Measurements from ENCODE around the gene NOS1AP.

The NOS1AP gene

DNA sequence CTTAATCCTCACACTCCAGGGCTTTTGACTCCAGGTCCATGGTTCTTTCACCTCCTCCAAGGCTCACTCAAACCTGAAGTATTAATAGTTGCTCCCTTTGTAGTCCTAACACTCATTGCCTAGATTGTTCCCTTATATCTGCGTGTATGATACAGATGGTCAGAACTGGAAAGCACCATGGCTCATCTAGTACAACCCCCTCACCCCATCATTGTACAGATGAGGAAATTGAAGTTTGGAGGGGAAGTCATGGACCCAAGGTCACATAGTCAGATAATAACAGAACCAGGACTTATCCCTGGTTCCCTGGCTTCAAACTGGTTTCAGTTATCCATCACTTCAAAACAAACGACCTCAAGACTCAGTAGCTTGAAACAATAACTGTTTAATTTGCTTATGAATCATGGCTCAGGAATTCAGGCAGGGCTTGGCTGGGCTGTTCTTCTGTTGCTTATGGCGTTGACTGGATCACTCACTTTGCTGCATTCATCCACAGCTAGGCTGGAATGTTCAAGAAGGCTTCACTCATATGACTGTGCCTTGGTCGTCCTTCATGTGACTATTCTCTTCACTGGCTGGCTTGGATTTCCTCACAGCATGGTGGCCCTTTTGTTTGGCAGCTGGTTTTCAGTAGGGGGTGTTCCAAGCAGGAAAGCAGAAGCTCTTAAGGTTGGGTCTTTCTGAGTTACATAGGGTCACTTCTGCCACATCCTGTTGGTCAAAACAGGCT, 5.0 kb downstream of the NOS1AP start:
- H3K36me3 ChIP-seq, result no peaks in the 10 kb centered on the region
- DNase-seq, result no peak
- peaks cover 0 to 30% (median 17%) of the 10 kb centered on the region in 4 donors for H3K4me1 ChIP-seq
- H3K27ac ChIP-seq, result no peak overlapping the region
- H3K9me3 ChIP-seq, result peaks cover 0 to 6% (median 0%) of the 10 kb centered on the region in 3 donors
- H3K4me3 ChIP-seq, result no peak overlapping the region
- intact Hi-C loops (cut with DNase I; ENCODE audit: low total_unique reads), result loop anchor here (10.0 kb wide), 1 partner anchor 140 kb away; no protein-coding TSS in a partner anchor
- TF ChIP-seq, protein P1, sequence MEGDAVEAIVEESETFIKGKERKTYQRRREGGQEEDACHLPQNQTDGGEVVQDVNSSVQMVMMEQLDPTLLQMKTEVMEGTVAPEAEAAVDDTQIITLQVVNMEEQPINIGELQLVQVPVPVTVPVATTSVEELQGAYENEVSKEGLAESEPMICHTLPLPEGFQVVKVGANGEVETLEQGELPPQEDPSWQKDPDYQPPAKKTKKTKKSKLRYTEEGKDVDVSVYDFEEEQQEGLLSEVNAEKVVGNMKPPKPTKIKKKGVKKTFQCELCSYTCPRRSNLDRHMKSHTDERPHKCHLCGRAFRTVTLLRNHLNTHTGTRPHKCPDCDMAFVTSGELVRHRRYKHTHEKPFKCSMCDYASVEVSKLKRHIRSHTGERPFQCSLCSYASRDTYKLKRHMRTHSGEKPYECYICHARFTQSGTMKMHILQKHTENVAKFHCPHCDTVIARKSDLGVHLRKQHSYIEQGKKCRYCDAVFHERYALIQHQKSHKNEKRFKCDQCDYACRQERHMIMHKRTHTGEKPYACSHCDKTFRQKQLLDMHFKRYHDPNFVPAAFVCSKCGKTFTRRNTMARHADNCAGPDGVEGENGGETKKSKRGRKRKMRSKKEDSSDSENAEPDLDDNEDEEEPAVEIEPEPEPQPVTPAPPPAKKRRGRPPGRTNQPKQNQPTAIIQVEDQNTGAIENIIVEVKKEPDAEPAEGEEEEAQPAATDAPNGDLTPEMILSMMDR (IDR thresholded peaks at IDR 0.05), result no peak
- H3K27me3 ChIP-seq, result peaks cover 0 to 11% of the 10 kb centered on the region in 2 donors

DNA sequence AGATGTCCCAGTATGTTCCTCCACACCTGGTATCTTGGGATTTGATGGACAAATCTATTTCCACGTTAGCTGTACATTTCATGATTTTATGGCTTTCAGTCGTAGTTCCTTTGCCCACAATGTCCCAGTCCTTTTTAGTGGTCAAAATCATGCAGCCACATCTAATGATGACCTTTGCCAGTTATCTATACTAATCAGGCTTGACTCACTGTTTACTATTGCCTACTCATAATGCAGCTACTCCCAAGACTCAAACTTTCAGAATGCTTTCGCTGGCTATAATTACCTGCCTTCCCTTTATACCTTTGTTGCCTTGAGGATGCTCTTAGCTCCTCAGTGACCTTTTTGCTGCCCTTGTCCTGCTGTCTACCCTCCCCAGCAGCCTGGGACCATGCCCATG, 6.4 kb downstream of the NOS1AP start:
- H3K27ac ChIP-seq, result no peak overlapping the region
- no peak for DNase-seq
- no peak overlapping the region for H3K4me3 ChIP-seq
- peaks cover 0 to 21% (median 10%) of the 10 kb centered on the region in 4 donors for H3K4me1 ChIP-seq
- peaks cover 0 to 6% (median 0%) of the 10 kb centered on the region in 3 donors for H3K9me3 ChIP-seq
- H3K27me3 ChIP-seq, result peaks cover 0 to 4% of the 10 kb centered on the region in 2 donors
- no peaks in the 10 kb centered on the region for H3K36me3 ChIP-seq
- TF ChIP-seq, protein P1 (IDR thresholded peaks at IDR 0.05), result no peak
- intact Hi-C loops (cut with DNase I; ENCODE audit: low total_unique reads), result loop anchor here (10.0 kb wide), 1 partner anchor 139 kb away; no protein-coding TSS in a partner anchor

- Histone ChIP-seq H3K27me3 (peaks cover 0 to 4% of the 10 kb centered on the region in 2 donors), H3K4me1 (peaks cover 0 to 17% (median 7%) of the 10 kb centered on the region in 4 donors), H3K9me3 (peaks cover 0 to 6% (median 0%) of the 10 kb centered on the region in 3 donors), H3K4me3 (no peak overlapping the region), H3K36me3 (no peaks in the 10 kb centered on the region), H3K27ac (no peak overlapping the region)
- TF ChIP-seq, protein P1 (IDR thresholded peaks at IDR 0.05), result no peak
- DNase-seq, result no peak
- intact Hi-C loops (cut with DNase I; ENCODE audit: low total_unique reads), result loop anchor here (10.0 kb wide), 1 partner anchor 137 kb away; no protein-coding TSS in a partner anchor
Measured at GRCh38 chr1:162077648-162078299, 8.3 kb downstream of the NOS1AP start.

DNA sequence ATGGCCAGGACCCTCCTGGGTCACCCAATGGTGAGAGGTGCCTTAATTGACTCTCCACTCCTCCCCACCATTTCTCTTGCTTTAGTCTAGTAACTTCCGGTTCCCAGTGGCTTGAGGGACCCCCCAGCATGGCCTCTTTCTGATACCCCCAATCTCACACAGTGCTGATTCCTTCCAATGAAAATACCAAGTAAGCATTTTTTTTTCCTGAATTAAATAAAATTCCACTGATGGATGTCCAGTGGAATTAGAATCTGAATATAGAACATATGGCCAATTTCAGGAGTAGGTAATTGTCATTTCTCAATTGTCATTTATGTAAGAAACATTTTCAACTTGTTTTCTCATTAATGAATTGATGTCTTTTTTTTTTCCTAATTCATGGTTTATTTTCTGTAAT, 9.5 kb downstream of the NOS1AP start:
- no peak for DNase-seq
- no peak overlapping the region for H3K4me3 ChIP-seq
- TF ChIP-seq, protein P1 (IDR thresholded peaks at IDR 0.05), result no peak
- H3K36me3 ChIP-seq, result no peaks in the 10 kb centered on the region
- intact Hi-C loops (cut with DNase I; ENCODE audit: low total_unique reads), result loop anchor here (10.0 kb wide), 1 partner anchor 136 kb away; no protein-coding TSS in a partner anchor
- H3K27ac ChIP-seq, result no peak overlapping the region
- H3K27me3 ChIP-seq, result peaks cover 0 to 2% of the 10 kb centered on the region in 2 donors
- H3K4me1 ChIP-seq, result peaks cover 0 to 15% (median 7%) of the 10 kb centered on the region in 4 donors
- H3K9me3 ChIP-seq, result peaks cover 0 to 6% (median 0%) of the 10 kb centered on the region in 3 donors

GRCh38 chr1:162080472-162081015, 11.1 kb downstream of the NOS1AP start:
- Histone ChIP-seq H3K27me3 (no peaks in the 10 kb centered on the region), H3K4me1 (peaks cover 0 to 15% (median 7%) of the 10 kb centered on the region in 4 donors), H3K36me3 (no peaks in the 10 kb centered on the region), H3K4me3 (no peak overlapping the region), H3K27ac (no peak overlapping the region), H3K9me3 (no peaks in the 10 kb centered on the region)
- TF ChIP-seq, protein P1 (IDR thresholded peaks at IDR 0.05), result no peak
- intact Hi-C loops (cut with DNase I; ENCODE audit: low total_unique reads), result no loop called here
- DNase-seq, result no peak

All from tibial artery (tissue), 4 donors.